Measurements from ENCODE around the gene GPR179.
"Not testable (repeated sequence)": the region's sequence is repeated elsewhere in the genome, so short reads cannot be mapped to it uniquely, and the experiment has no call there.

GRCh38 chr17:38285994-38286393 is 57.8 kb downstream of the GPR179 start:
- not testable (repeated sequence) for TF ChIP-seq CTCF (conservative IDR thresholded peaks at IDR 0.05; ENCODE audit: low read length); EZH2phosphoT487 (IDR thresholded peaks at IDR 0.05; ENCODE audit: borderline replicate concordance, low read depth, low read length)

Data from OCI-LY7 (cell line).